ENCODE measurements around the gene RNF227. TPM values are rescaled to one million over a fixed set of nuclear protein-coding genes. Genes with fewer than 3 reads are reported as not detected.

Gene RNF227
- total RNA-seq, 1 donor from 2014 or later = 4.0 TPM

DNA sequence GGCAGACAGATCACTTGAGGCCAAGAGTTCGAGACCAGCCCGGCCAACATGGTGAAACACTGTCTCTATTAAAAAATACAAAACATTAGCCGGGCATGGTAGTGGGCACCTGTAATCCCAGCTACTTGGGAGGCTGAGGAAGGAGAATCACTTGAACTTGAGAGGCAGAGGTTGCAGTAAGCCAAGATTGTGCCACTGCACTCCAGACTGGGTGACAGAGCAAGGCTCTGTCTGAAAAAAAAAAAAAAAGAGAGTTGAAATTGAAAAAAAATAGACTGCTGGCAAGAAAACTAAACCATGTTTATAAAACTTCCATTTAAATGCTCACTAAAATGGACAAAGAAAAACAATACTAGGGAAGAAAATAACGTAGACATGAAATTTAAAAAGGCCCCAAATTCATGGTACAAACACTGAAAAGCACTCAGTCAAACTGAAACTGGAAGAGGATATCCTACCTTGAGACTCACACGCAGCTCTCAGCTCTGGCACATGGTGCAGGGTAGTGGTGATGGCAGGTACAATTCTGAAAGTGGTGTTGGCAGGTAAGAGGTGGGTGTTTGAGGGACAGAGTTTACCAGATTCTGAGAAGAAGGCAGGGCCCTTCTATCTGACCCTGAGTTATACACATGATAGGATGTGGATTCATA is 35.2 kb upstream of the RNF227 start:
- Mint-ChIP-seq H3K9me3 (no peaks in the 10 kb centered on the region), H3K27me3 (ENCODE audit: low read depth) (no peaks in the 10 kb centered on the region), H3K27ac (ENCODE audit: unreplicated experiment) (no peak overlapping the region), H3K4me3 (no peak overlapping the region), H3K36me3 (ENCODE audit: low read depth) (peaks cover 10% of the 10 kb centered on the region), H3K4me1 (no peaks in the 10 kb centered on the region)
- no peak for TF ChIP-seq CTCF (conservative IDR thresholded peaks at IDR 0.05)
- no peak for DNase-seq (ENCODE audit: low read depth, low spot score)

DNA sequence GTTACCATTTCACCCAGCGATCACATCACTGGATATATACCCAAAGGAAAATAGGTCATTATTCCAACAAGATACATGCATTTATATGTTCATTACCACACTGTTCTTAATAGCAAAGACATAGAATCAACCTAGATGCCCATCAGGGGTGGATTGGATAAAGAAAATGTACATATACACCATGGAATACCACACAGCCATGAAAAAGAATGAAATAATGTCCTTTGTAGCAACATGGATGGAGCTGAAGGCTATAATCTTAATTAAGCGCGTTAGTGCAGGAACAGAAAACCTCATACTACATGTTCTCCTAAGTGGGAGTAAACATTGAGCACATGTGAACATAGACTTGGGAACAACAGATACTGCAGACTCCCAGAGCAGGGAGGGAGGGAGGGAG is 34.5 kb upstream of the RNF227 start:
- Mint-ChIP-seq H3K36me3 (ENCODE audit: low read depth) (peaks cover 11% of the 10 kb centered on the region), H3K27ac (ENCODE audit: unreplicated experiment) (no peak overlapping the region), H3K27me3 (ENCODE audit: low read depth) (no peaks in the 10 kb centered on the region), H3K4me1 (no peaks in the 10 kb centered on the region), H3K9me3 (no peaks in the 10 kb centered on the region), H3K4me3 (no peak overlapping the region)
- no peak for DNase-seq (ENCODE audit: low read depth, low spot score)
- no peak for TF ChIP-seq CTCF (conservative IDR thresholded peaks at IDR 0.05)

GRCh38 chr17:7947651-7948050 is 31.6 kb upstream of the RNF227 start:
- peaks cover 11% of the 10 kb centered on the region for H3K36me3 Mint-ChIP-seq (ENCODE audit: low read depth)

DNA sequence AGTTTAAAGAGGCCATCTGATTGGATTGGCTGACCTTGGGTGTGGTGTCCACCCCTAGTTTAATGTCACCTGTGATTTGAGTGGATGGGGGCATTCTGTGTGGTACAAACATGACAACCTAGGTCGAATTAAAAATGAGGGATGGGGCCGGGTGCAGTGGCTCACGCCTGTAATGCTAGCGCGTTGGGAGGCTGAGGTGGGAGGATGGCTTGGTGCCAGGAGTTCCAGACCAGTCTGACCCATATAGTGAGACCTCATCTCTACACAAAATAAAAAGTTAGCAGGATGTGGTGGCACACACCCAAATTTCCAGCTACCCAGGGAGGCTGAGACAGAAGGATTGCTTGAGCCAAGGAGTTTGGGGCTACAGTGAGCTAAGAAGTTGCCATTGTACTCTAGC is 30.4 kb upstream of the RNF227 start:
- peaks cover 11% of the 10 kb centered on the region for H3K36me3 Mint-ChIP-seq (ENCODE audit: low read depth)
- H3K4me1 Mint-ChIP-seq = no peaks in the 10 kb centered on the region
- no peak overlapping the region for H3K4me3 Mint-ChIP-seq
- no peak for TF ChIP-seq CTCF (conservative IDR thresholded peaks at IDR 0.05)
- DNase-seq (ENCODE audit: low read depth, low spot score) = no peak
- H3K27me3 Mint-ChIP-seq (ENCODE audit: low read depth) = no peaks in the 10 kb centered on the region
- H3K27ac Mint-ChIP-seq (ENCODE audit: unreplicated experiment) = no peak overlapping the region
- no peaks in the 10 kb centered on the region for H3K9me3 Mint-ChIP-seq

More at GRCh38 chr17:7947651-7948050, 31.6 kb upstream of the RNF227 start:
- H3K27me3 Mint-ChIP-seq (ENCODE audit: low read depth) = no peaks in the 10 kb centered on the region
- no peak overlapping the region for H3K4me3 Mint-ChIP-seq
- H3K9me3 Mint-ChIP-seq = no peaks in the 10 kb centered on the region
- TF ChIP-seq CTCF (conservative IDR thresholded peaks at IDR 0.05) = no peak
- no peak for DNase-seq (ENCODE audit: low read depth, low spot score)
- no peak overlapping the region for H3K27ac Mint-ChIP-seq (ENCODE audit: unreplicated experiment)
- H3K4me1 Mint-ChIP-seq = no peaks in the 10 kb centered on the region

DNA sequence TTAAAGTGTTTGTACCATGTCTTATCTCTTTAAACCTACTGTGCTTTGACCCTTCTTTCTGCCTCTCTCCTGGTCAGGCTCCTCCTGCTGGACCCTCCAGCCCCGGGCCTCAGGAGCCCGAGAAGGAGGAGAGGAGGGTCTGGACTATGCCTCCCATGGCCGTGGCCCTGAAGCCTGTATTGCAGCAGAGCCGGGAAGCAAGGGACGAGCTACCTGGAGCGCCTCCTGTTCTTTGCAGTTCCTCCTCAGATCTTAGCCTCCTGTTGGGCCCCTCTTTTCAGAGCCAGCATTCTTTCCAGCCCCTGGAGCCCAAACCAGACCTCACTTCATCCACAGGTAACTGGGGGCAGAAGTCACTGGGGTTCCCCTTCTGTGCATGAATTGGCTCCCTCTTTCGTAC is 29.6 kb upstream of the RNF227 start:
- Mint-ChIP-seq H3K4me1 (no peaks in the 10 kb centered on the region), H3K36me3 (ENCODE audit: low read depth) (peaks cover 11% of the 10 kb centered on the region), H3K4me3 (no peak overlapping the region), H3K9me3 (no peaks in the 10 kb centered on the region), H3K27me3 (ENCODE audit: low read depth) (no peaks in the 10 kb centered on the region), H3K27ac (ENCODE audit: unreplicated experiment) (no peak overlapping the region)
- no peak for DNase-seq (ENCODE audit: low read depth, low spot score)
- TF ChIP-seq CTCF (conservative IDR thresholded peaks at IDR 0.05) = no peak

Data from neural crest cell (in vitro differentiated cells).